Ishikawa (cell line): ENCODE data around the gene SEC14L2.

Experiments used
- CEBPB ChIP-seq: IDR thresholded peaks from 2 replicates; pipeline ENCODE4 v1.6.1; 2012
- CREB1 ChIP-seq: IDR thresholded peaks from 2 replicates; pipeline ENCODE4 v1.6.1; 2012; ENCODE audit warnings: low read depth
- FOXM1 ChIP-seq: IDR thresholded peaks from 2 replicates; pipeline ENCODE4 v1.6.1; 2012; ENCODE audit warnings: low read depth, borderline replicate concordance
- RAD21 ChIP-seq: IDR thresholded peaks from 2 replicates; pipeline ENCODE4 v1.6.1; 2012; ENCODE audit warnings: low read depth
- REST ChIP-seq: IDR thresholded peaks from 2 replicates; pipeline ENCODE4 v1.6.1; 2012; ENCODE audit warnings: low read depth, mild to moderate bottlenecking
- TAF1 ChIP-seq: IDR thresholded peaks from 2 replicates; pipeline ENCODE4 v1.6.1; 2012; ENCODE audit warnings: low read depth, mild to moderate bottlenecking
- YY1 ChIP-seq: IDR thresholded peaks from 2 replicates; pipeline ENCODE4 v1.6.1; 2012; ENCODE audit warnings: low read depth
- ZBTB7A ChIP-seq: IDR thresholded peaks from 2 replicates; pipeline ENCODE4 v1.6.1; 2012; ENCODE audit warnings: low read depth

- TF ChIP-seq CEBPB (no peak), YY1 (no peak), FOXM1 (no peak), REST (no peak), CREB1 (no peak), ZBTB7A (no peak), TAF1 (no peak), RAD21 (no peak)
Observed at GRCh38 chr22:30427871-30428270, 31.1 kb downstream of the SEC14L2 start.
